HL-60 (cell line): ENCODE measurements around the gene CASP1.

Experiments used
- DNase-seq, 2 experiments: peaks; one replicate each; pipeline ENCODE4 v3.0.0-alpha.2; 2010 to 2020; ENCODE audit warnings: low read depth in 1 of 2, low spot score in 1 of 2
- H3K27ac ChIP-seq: fragments of 250-450 bp; sonication (Bioruptor Pico); replicated peaks from 2 replicates; pipeline ENCODE4 v1.5.1; 2020; ENCODE audit warnings: mild to moderate bottlenecking, moderate library complexity
- H3K27me3 ChIP-seq: fragments of 250-450 bp; sonication (Bioruptor Pico); 2 replicates; pipeline ENCODE4 v1.5.1; 2021; ENCODE audit warnings: mild to moderate bottlenecking, moderate library complexity; ENCODE audit not compliant: insufficient read depth, poor library complexity, severe bottlenecking
- H3K4me3 ChIP-seq: replicated peaks from 2 replicates; pipeline ENCODE4 v1.5.1; 2011; ENCODE audit warnings: mild to moderate bottlenecking, control low read depth, low read length; ENCODE audit not compliant: insufficient read depth
- CTCF ChIP-seq: IDR thresholded peaks from one replicate; pipeline ENCODE4 v1.5.1; 2011; ENCODE audit warnings: low read length, control low read depth, inconsistent platforms; ENCODE audit not compliant: insufficient read depth
- GABPA ChIP-seq: IDR thresholded peaks from 2 replicates; pipeline ENCODE4 v1.6.1; 2012; ENCODE audit warnings: low read depth
- POLR2AphosphoS5 ChIP-seq: IDR thresholded peaks from 2 replicates; pipeline ENCODE4 v1.6.1; 2012; ENCODE audit warnings: low read depth
- SPI1 ChIP-seq: IDR thresholded peaks from 2 replicates; pipeline ENCODE4 v1.6.1; 2012; ENCODE audit warnings: low read depth, mild to moderate bottlenecking, borderline replicate concordance
- TF ChIP-seq, protein P1 (sequence below): IDR thresholded peaks from 2 replicates; pipeline ENCODE4 v1.6.1; 2012; ENCODE audit warnings: low read depth; ENCODE audit not compliant: insufficient replicate concordance

The CASP1 gene

GRCh38 chr11:104999721-105000120 is 35.2 kb downstream of the CASP1 start:
- DNase-seq: no peak
- H3K27me3 ChIP-seq: no peaks in the 10 kb centered on the region
- H3K27ac ChIP-seq: no peak overlapping the region
- no peak for TF ChIP-seq CTCF
- no peak for TF ChIP-seq SPI1
- TF ChIP-seq GABPA: no peak
- TF ChIP-seq, protein P1, sequence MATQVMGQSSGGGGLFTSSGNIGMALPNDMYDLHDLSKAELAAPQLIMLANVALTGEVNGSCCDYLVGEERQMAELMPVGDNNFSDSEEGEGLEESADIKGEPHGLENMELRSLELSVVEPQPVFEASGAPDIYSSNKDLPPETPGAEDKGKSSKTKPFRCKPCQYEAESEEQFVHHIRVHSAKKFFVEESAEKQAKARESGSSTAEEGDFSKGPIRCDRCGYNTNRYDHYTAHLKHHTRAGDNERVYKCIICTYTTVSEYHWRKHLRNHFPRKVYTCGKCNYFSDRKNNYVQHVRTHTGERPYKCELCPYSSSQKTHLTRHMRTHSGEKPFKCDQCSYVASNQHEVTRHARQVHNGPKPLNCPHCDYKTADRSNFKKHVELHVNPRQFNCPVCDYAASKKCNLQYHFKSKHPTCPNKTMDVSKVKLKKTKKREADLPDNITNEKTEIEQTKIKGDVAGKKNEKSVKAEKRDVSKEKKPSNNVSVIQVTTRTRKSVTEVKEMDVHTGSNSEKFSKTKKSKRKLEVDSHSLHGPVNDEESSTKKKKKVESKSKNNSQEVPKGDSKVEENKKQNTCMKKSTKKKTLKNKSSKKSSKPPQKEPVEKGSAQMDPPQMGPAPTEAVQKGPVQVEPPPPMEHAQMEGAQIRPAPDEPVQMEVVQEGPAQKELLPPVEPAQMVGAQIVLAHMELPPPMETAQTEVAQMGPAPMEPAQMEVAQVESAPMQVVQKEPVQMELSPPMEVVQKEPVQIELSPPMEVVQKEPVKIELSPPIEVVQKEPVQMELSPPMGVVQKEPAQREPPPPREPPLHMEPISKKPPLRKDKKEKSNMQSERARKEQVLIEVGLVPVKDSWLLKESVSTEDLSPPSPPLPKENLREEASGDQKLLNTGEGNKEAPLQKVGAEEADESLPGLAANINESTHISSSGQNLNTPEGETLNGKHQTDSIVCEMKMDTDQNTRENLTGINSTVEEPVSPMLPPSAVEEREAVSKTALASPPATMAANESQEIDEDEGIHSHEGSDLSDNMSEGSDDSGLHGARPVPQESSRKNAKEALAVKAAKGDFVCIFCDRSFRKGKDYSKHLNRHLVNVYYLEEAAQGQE: no peak
- TF ChIP-seq POLR2AphosphoS5: no peak
- no peak overlapping the region for H3K4me3 ChIP-seq

DNA sequence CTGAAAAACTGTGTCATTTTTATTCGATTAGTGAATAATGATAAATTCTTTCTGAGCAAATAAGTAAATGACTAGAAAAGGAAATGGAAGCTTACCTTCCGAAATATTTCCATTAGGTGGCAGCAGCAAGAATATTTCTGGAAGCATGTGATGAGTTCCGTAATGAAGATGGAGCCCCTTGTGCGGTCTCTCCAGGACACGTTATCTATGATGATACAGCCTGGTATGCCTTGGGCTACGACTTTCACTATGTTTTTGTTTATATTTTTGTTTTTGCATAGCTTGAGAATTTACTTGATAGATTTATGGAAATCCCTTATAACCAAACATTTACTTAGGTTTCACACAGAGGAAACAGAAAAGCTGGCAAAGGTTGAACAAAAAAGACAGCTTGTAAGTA is 37.7 kb downstream of the CASP1 start:
- no peak for TF ChIP-seq CTCF
- TF ChIP-seq SPI1: no peak
- no peak for TF ChIP-seq GABPA
- TF ChIP-seq, protein P1: no peak
- Histone ChIP-seq H3K27me3 (no peaks in the 10 kb centered on the region), H3K27ac (no peak overlapping the region), H3K4me3 (no peak overlapping the region)
- peak in 1 of 2 experiments; percentile 2 for DNase-seq

DNA sequence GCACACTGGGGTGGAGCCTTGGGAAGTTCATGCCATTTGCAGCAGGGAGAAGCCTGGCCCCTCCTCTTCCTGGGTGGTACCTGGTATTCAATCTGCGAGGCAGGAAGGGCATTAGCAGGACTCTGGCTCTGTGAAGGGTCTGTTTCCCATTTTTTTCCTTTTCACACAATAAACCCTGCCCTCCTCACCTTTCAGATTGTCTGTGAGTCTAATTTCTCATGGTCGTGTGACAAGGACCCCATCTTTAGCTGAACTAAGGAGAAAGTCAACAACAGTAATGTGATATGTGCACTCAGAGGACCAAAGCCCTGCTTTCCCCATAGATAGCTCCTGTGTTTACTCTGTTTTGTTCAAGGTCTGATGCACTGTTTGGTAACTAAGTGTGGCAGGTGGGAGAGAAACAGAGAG is 39.9 kb downstream of the CASP1 start:
- no peak for DNase-seq
- no peak overlapping the region for H3K4me3 ChIP-seq
- H3K27ac ChIP-seq: no peak overlapping the region
- TF ChIP-seq SPI1 (no peak), GABPA (no peak)
- no peaks in the 10 kb centered on the region for H3K27me3 ChIP-seq

- Histone ChIP-seq H3K27ac (no peak overlapping the region), H3K4me3 (no peak overlapping the region), H3K27me3 (no peaks in the 10 kb centered on the region)
- TF ChIP-seq SPI1: no peak
- no peak for TF ChIP-seq POLR2AphosphoS5
- no peak for TF ChIP-seq GABPA
- TF ChIP-seq, protein P1: no peak
- no peak for TF ChIP-seq CTCF
- no peak for DNase-seq
Observed at GRCh38 chr11:104992781-104993180, 42.2 kb downstream of the CASP1 start.
